Stimulated activated CD4-positive, alpha-beta T cell treated with anti-CD3 and anti-CD28 coated beads, TNF-alpha, amount 100 ng/mL, for 1 hour (primary cell): ENCODE data around the gene IGSF21.
"Not testable (repeated sequence)": the region's sequence is repeated elsewhere in the genome, so short reads cannot be mapped to it uniquely, and the experiment has no call there.

Experiments
- DNase-seq, 3 donors: peaks; one replicate each; pipeline ENCODE4 v3.0.0-alpha.2; 2020; ENCODE audit warnings: low read depth in 3 of 3, low spot score in 1 of 3

The IGSF21 gene

DNA sequence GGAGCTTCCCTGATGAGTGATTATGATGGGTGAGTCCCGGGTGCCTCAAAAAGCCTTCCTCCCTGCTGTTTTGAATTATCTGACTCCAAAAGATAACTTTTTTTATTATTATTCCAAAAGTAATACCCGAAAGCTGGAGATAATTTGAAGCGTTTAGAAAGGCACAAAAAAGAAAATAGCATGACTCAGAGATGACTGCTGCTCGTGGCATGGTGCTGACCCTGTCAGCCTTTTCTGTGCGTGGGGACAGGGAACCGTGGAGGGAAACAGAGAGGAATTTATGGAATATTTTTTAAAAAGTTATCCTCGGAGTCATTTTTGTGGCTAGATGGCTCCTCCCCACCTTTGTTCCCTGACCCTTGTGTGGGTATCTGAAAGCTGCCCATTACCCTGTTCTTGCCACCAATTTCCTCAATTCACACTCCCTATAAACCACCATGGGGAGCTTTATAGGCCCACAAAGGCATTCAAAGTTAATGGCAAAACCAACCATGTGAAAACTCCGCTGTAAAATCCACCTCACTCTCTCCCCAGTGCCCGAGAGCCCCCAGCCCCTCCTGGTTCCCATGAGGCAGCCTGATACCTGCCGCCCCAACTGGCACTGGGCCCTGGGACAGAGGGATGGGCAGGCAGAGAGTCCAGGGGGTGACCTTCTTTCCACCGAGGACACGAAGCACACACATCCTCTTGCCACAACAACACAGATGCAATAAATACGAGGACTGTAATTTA lies 37.5 kb downstream of the IGSF21 start:
- no peak for DNase-seq

DNA sequence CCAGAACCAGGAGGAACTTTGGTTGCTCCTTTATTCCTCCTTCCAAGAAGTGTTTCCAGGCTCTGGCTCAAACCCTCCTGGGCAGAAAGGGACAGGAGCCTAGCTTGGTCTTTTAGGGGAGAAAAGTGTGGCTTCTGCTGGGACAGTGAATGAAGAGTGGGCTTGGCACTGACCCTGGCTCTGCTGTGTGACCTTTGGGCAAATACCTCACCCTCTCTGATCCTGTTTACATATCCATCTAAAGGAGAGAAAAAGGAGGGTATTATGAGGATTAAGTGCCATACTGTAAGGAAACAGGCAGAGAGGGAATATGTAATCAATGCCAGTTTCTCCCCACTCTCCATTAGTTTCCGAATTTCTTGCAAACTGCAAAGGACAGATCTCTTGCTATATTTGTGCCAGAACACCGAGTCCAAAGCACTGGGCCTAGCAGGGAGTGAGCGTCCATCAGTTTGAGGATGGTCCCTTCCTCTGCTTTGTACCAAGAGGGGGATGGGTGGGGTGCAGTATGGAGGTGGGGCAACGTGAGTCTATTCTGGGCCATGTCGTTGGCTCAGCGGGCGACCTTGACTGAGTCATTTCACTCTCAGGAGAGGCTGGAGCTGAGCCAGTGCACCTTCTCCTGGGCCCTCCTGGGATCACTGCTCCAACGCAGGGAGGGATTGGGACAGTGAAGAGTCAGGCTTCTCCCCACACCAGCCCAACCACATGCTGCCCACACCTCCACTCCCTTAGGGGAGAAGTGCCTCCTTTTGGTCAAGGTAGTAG lies 38.4 kb downstream of the IGSF21 start:
- DNase-seq: no peak

DNA sequence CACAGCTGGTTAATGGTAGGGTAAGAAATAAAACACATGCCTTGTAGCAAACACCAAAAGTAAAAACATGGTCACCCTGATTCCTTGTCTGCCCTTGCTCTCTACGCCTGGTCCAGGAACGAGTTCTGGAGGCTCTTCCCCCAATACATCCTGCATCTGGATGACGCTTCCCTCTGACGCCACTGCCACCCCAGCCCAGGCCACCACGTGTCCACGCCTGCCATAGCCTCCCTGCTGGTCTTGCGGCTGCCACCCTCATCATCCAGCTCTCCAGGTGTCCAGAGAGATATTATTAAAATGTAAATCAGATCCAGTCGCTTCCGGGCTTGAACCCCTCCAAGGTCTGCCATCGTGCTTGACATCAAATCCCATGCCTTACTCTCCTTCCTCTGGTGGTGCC lies 39.3 kb downstream of the IGSF21 start:
- DNase-seq: no peak

GRCh38 chr1:18147672-18148071 lies 40.1 kb downstream of the IGSF21 start:
- DNase-seq: no peak

- DNase-seq: no peak
Observed at GRCh38 chr1:18148461-18148860, 40.9 kb downstream of the IGSF21 start.

GRCh38 chr1:18149027-18149641 lies 41.5 kb downstream of the IGSF21 start:
- no peak for DNase-seq

DNA sequence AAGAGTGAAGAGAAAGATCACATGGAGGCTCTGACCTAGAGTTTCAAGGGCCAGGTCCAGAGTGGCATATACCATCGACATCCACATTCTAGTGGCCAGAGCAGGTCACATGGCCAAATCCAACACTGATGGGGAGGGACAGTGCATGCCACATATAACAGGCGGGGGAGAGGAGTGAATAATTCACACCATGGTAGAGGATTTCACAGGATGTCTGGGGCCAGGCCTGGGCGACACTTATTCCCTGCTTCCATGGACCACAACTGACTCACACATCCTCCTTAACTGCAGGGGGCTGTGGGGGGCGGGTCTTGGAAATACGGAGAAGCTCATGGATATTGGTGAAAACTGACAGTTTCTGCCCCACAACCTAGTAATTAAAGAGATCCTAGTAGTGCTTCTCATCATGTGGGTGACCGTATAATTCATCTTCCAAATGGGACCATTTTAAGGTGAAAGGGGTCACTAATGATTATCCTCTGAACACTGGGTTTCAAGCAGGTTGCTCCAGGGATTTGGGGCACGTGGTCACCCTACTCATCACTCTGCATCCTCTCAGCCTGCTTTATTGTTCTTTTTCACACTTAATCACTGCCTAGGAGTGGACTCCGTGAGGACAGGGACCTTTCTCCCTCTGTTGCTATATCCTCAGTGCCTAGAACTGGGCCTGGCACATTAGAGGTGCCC lies 44.0 kb downstream of the IGSF21 start:
- DNase-seq: no peak

GRCh38 chr1:18154430-18155194 lies 47.0 kb downstream of the IGSF21 start:
- no peak for DNase-seq

GRCh38 chr1:18155881-18156385 lies 48.3 kb downstream of the IGSF21 start:
- DNase-seq: no peak

- no peak for DNase-seq
Observed at GRCh38 chr1:18157352-18157751, 49.8 kb downstream of the IGSF21 start.

DNA sequence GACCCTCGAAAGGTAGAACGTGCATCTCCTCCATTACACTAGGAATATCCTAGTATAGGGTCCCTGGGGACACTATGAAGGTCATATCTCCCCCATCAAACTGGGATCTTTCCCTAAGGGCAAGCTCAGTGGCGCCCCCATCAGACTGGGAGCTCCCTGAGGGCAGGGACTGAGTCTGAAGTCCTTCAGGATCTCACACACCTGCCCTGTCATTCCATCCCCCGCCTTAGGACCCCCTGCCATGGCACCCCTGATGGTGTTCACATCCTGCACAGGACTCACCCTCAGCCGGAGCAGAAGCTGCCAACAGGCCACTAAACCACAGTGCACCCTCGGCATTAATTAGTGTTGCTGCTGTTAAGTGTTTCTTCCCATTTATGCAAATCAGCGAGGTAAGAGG lies 50.4 kb downstream of the IGSF21 start:
- DNase-seq: no peak

DNA sequence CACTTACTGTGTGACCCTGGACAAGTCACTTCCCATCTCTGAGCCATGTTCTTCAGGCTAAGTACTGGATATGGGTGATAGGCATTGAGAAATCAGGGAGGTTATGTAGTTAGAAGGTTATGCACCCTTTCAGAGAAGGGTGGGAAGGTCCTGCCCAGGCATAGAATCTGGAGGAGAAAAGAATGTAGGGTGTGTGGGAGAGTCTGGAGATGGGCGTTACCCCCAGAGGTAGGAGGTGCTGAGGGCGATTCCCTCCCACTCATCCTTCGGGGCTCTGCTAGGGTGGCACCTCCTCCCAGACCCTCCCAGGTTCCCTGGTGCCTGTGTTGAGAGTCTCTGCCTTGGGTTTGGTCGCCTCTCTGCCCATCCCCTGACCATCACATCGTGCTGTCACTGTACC lies 51.1 kb downstream of the IGSF21 start:
- DNase-seq: no peak

- DNase-seq: no peak
Observed at GRCh38 chr1:18160290-18160942, 52.8 kb downstream of the IGSF21 start.

- no peak for DNase-seq
Observed at GRCh38 chr1:18161690-18162089, 54.1 kb downstream of the IGSF21 start.

GRCh38 chr1:18165640-18166039 lies 58.0 kb downstream of the IGSF21 start:
- not testable (repeated sequence) for DNase-seq

GRCh38 chr1:18166341-18166740 lies 58.7 kb downstream of the IGSF21 start:
- DNase-seq: no peak

DNA sequence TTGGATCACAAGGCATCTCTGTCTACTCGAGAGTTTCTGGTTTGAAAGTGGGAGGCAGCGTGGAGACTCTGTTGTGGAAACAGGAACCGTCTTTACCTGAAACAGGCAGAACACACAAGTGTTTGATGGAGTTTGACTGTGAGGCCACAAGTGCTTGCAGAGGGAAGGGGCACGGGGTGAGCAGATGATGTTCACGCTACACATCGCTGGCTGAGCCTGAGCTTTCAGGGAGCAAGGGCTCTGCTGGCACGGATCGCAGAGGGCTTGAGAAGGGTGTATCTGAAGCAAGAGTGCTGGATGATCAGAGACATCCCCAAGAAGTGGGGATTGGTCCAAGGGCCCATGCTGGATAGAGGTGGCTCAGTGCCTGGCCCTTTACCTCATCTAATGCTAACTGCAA lies 59.3 kb downstream of the IGSF21 start:
- no peak for DNase-seq

DNA sequence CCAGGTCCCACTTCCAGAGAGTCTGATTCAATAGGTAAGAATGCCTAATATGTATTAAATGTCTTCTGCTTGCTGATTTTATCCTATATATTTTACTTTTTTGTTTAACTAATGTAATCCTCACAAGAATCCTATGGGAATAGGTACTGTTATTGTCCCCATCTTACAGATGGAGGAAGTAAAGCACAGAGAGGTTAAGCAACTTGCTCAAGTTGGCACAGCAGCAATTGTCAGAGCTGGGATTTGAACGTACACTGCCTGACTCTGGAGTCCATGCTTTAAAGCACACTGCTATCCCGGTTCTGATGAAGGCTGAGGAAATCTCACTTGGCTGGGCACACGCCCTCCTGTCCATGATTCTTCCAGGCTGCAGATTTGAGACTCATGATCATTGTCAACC lies 62.8 kb downstream of the IGSF21 start:
- DNase-seq: no peak

GRCh38 chr1:18174037-18174436 lies 66.4 kb downstream of the IGSF21 start:
- no peak for DNase-seq

DNA sequence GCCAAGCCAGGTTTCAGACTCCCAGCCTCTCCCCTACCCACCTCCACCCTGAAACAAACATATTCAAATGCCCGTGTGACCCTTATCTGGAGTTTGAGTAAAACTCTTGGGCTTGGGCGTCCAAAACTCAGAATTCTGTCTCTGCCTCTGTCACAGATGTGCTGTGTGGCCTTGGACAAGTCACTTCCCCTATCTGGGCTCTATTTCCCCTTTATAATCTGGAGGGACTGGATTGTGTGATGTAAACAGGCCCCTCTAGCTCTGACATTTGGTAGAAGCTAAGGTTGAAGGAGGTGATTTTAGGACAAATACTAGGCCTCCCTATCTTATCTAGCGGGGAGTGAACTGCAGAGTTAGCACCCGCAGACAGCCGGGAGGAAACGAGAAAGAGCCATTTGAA lies 67.5 kb downstream of the IGSF21 start:
- DNase-seq: no peak
